ENCODE results near the gene WDR41.
"Not testable (repeated sequence)": the region's sequence is repeated elsewhere in the genome, so short reads cannot be mapped to it uniquely, and the experiment has no call there.

The WDR41 gene

DNA sequence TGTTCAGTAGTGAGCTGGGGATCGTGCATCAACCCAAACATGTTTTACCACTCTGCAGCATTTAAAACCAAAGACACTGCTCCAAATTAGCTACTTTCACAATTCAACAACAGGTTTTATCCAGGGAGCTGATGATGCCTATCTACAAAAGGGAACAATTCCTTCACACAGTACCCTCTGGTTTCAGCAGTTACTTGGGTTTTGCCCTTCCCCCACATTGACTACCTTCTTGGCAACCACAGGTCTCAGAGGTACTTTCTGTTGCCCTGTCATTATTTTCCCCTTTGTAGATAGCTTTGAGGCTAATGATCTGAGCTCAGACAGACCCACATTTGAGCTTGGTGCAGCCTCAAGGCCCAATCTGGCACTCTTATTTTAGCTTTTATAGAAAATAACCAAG lies 96.1 kb downstream of the WDR41 start:
- H3K4me3 ChIP-seq (replicated peaks; ENCODE audit: low read depth, low read length): no peak overlapping the region
- TF ChIP-seq CTCF (IDR thresholded peaks at IDR 0.05; ENCODE audit: low read length, missing control alignments): no peak
- no peak for DNase-seq (ENCODE audit: low read depth)

GRCh38 chr5:77394064-77394715 lies 97.9 kb downstream of the WDR41 start:
- no peak for TF ChIP-seq CTCF (IDR thresholded peaks at IDR 0.05; ENCODE audit: low read length, missing control alignments)
- no peak overlapping the region for H3K4me3 ChIP-seq (replicated peaks; ENCODE audit: low read depth, low read length)
- no peak for DNase-seq (ENCODE audit: low read depth)

- no peak for DNase-seq (ENCODE audit: low read depth)
- no peak overlapping the region for H3K4me3 ChIP-seq (replicated peaks; ENCODE audit: low read depth, low read length)
- TF ChIP-seq CTCF (IDR thresholded peaks at IDR 0.05; ENCODE audit: low read length, missing control alignments): no peak
These were observed 100.8 kb downstream of the WDR41 start for GRCh38 chr5:77391240-77391765.

- DNase-seq (ENCODE audit: low read depth): peak; percentile 20
- TF ChIP-seq CTCF (IDR thresholded peaks at IDR 0.05; ENCODE audit: low read length, missing control alignments): no peak
- H3K4me3 ChIP-seq (replicated peaks; ENCODE audit: low read depth, low read length): no peak overlapping the region
These were observed 101.3 kb downstream of the WDR41 start for GRCh38 chr5:77390795-77391194.

DNA sequence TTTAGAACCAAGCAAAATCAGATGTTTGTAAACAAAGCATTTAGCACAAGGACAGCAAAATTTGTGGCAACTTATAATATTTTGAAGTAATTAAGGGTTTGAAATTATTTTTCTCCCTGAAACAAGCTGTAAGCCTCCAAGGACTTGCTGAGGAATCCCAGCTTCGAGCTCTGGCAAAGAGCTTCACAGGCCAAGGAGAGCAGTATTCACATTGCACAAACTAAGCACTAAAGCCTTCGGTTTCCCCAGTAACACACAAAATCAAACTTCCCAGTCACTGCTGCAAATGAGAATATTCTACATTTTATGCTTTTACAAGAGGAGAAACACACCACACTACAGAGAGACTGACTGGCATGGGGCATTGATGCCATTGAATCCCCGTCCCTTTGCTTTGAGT lies 101.9 kb downstream of the WDR41 start:
- DNase-seq (ENCODE audit: low read depth): no peak
- no peak overlapping the region for H3K4me3 ChIP-seq (replicated peaks; ENCODE audit: low read depth, low read length)
- TF ChIP-seq CTCF (IDR thresholded peaks at IDR 0.05; ENCODE audit: low read length, missing control alignments): no peak

DNA sequence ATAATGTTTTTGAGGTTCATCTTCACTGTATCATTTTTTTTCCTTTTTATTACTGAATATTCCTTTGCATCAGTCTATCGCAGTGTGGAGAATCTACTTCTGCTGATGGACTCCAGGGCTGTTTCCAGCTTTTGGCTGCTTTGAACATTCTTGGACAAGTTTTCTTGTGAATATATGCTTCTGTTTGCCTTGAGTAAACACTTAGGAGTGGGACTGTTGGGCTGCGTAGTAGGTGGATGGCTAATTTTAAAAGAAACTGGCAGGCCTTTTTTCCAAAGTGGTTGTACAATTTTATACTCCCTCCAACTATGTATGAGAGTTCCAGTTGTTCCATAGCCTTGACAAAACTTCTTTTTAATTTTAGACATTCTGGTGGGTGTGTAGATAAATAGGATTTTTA lies 102.4 kb downstream of the WDR41 start:
- DNase-seq (ENCODE audit: low read depth): no peak
- no peak for TF ChIP-seq CTCF (IDR thresholded peaks at IDR 0.05; ENCODE audit: low read length, missing control alignments)
- H3K4me3 ChIP-seq (replicated peaks; ENCODE audit: low read depth, low read length): no peak overlapping the region

DNA sequence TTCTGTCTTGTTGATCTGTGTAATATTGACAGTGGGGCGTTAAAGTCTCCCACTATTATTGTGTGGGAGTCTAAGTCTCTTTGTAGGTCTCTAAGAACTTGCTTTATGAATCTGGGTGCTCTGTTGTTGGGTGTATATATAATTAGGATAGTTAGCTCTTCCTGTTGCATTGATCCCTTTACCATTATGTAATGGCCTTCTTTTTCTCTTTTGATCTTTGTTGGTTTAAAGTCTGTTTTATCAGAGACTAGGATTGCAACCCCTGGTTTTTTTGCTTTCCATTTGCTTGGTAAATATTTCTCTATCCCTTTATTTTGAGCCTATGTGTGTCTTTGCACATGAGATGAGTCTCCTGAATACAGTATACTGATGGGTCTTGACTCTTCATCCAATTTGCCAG lies 105.8 kb downstream of the WDR41 start:
- DNase-seq (ENCODE audit: low read depth); H3K4me3 ChIP-seq (replicated peaks; ENCODE audit: low read depth, low read length): not testable (repeated sequence)

DNA sequence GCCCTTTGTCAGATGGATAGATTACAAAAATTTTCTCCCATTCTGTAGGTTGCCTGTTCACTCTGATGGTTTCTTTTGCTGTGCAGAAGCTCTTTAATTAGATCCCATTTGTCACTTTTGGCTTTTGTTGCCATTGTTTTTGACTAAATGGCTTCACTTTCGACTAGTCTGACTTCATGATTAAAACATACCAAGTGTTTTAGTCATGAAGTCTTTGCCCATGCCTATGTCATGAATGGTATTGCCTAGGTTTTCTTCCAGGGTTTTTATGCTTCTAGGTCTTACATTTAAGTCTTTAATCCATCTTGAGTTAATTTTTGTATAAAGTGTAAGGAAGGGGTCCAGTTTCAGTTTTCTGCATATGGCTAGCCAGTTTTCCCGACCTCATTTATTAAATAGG lies 108.8 kb downstream of the WDR41 start:
- DNase-seq (ENCODE audit: low read depth); H3K4me3 ChIP-seq (replicated peaks; ENCODE audit: low read depth, low read length): not testable (repeated sequence)
